CD4-positive, alpha-beta memory T cell (primary cell): ENCODE results near the gene SP140. TPM values are rescaled to one million over a fixed set of nuclear protein-coding genes. Genes with fewer than 3 reads are reported as not detected.

Experiments used
- CTCF ChIA-PET: fragments of 350-600 bp; sonication (Branson Sonifier 250); formaldehyde crosslinking; loops from one replicate; lab custom pipeline; 2021; ENCODE audit warnings: inconsistent platforms; ENCODE audit not compliant: partially characterized antibody; lab: Charles Lee
- POLR2A ChIA-PET: fragments of 350-600 bp; sonication (Branson Sonifier 250); formaldehyde crosslinking; loops from one replicate; lab custom pipeline; 2021; ENCODE audit not compliant: partially characterized antibody; lab: Charles Lee
- DNase-seq, 5 donors: peaks; one replicate each; pipeline versions ENCODE4 v3.0.0 to v3.0.0-alpha.2; 2020 to 2022; ENCODE audit warnings: mixed read lengths in 1 of 5
- H3K27ac ChIP-seq: one replicate; pipeline ENCODE4 v1.7.0; 2013; ENCODE audit warnings: low read depth, low read length
- H3K27me3 ChIP-seq: 2 replicates; pipeline ENCODE4 v1.7.0; 2013; ENCODE audit warnings: mild to moderate bottlenecking, low read length, moderate library complexity; ENCODE audit not compliant: insufficient read depth
- H3K36me3 ChIP-seq: 2 replicates; pipeline ENCODE4 v1.7.0; 2013; ENCODE audit warnings: mild to moderate bottlenecking, low read length, moderate library complexity; ENCODE audit not compliant: insufficient read depth
- H3K4me1 ChIP-seq: 2 replicates; pipeline ENCODE4 v1.7.0; 2013; ENCODE audit warnings: mild to moderate bottlenecking, low read length, moderate library complexity; ENCODE audit not compliant: insufficient read depth
- H3K4me3 ChIP-seq, 2 donors: one replicate each; pipeline ENCODE4 v1.7.0; 2013; ENCODE audit warnings: low read length in 2 of 2, mild to moderate bottlenecking in 1 of 2
- H3K9me3 ChIP-seq, 2 donors: one replicate each; pipeline ENCODE4 v1.7.0; 2013; ENCODE audit warnings: low read length in 2 of 2, control low read depth in 1 of 2; ENCODE audit not compliant: control insufficient read depth in 1 of 2
- H3K27ac Mint-ChIP-seq, 7 donors: one replicate each; pipeline ENCODE4 v1.8.0; 2020 to 2021; ENCODE audit warnings: mixed read lengths in 7 of 7, mild to moderate bottlenecking in 6 of 7, inconsistent platforms in 3 of 7, moderate library complexity in 3 of 7
- H3K27me3 Mint-ChIP-seq, 2 donors: one replicate each; pipeline ENCODE4 v1.8.0; 2020 to 2021; ENCODE audit warnings: mixed read lengths in 2 of 2
- H3K36me3 Mint-ChIP-seq, 2 donors: one replicate each; pipeline ENCODE4 v1.8.0; 2020 to 2021; ENCODE audit warnings: mixed read lengths in 2 of 2, inconsistent platforms in 1 of 2, mild to moderate bottlenecking in 1 of 2
- H3K4me1 Mint-ChIP-seq, 4 donors: one replicate each; pipeline ENCODE4 v1.8.0; 2020 to 2021; ENCODE audit warnings: mixed read lengths in 4 of 4, mild to moderate bottlenecking in 1 of 4
- H3K4me3 Mint-ChIP-seq, 8 donors: one replicate each; pipeline ENCODE4 v1.8.0; 2020 to 2021; ENCODE audit warnings: mixed read lengths in 8 of 8, mild to moderate bottlenecking in 7 of 8, moderate library complexity in 6 of 8, inconsistent platforms in 3 of 8
- H3K9me3 Mint-ChIP-seq, 8 donors: one replicate each; pipeline ENCODE4 v1.8.0; 2020 to 2021; ENCODE audit warnings: mixed read lengths in 8 of 8, mild to moderate bottlenecking in 5 of 8, inconsistent platforms in 3 of 8, moderate library complexity in 1 of 8
- intact Hi-C: fragments of 100-400 bp; cut with micrococcal nuclease; formaldehyde crosslinking; loops from one replicate; pipeline ENCODE4 v1.15.1; 2023
- polyA plus RNA-seq, 2 donors: library from polyadenylated mRNA; unstranded; fragments of 300-500 nt; fragmentation: Illumina TruSeq; gene quantifications; one replicate each; pipeline ENCODE4 v1.2.3, GENCODE V29; 2021
- total RNA-seq, 2 experiments: library from RNA; stranded (reverse); gene quantifications; one replicate each; pipeline ENCODE4 v1.2.3, GENCODE V29; 2021

The SP140 gene
- total and polyA plus RNA-seq, 4 experiments from 2014 or later = 18.0 to 79.3 (median 52.5) TPM

- no peaks in the 10 kb centered on the region for H3K36me3 ChIP-seq
- H3K4me3 Mint-ChIP-seq = peak overlapping the region; percentile 57 to 87 (median 82)
- H3K4me1 ChIP-seq = peaks cover 73% of the 10 kb centered on the region
- ChIA-PET POLR2A (interaction anchor here (1.0 to 2.8 kb wide), 22 partner anchors 9 to 463 kb away, joined by 3 to 50 read pairs (median 4); partner anchors contain the start of genes SP100, SP110, SP140 and SP140L), CTCF (interaction anchor here (1.0 to 1.4 kb wide), 2 partner anchors 17 to 100 kb away, joined by 3 read pairs; partner anchors contain the start of gene SP110)
- intact Hi-C loops = loop anchor here (1.0 to 5.0 kb wide), 5 partner anchors 8 to 283 kb away; partner anchors contain the start of genes SP140 and SP140L
- H3K4me1 Mint-ChIP-seq = peaks cover 58 to 92% (median 82%) of the 10 kb centered on the region in 4 donors
- peak; percentile 87 to 92 (median 87) for DNase-seq
- no peaks in the 10 kb centered on the region for H3K9me3 ChIP-seq
- H3K27ac ChIP-seq = peak overlapping the region; percentile 53
- H3K9me3 Mint-ChIP-seq = peaks cover 0 to 3% (median 0%) of the 10 kb centered on the region in 8 donors
- no peaks in the 10 kb centered on the region for H3K27me3 Mint-ChIP-seq
- H3K4me3 ChIP-seq = peak overlapping the region in 1 of 2 donors; percentile 27
- H3K27me3 ChIP-seq = no peaks in the 10 kb centered on the region
- peaks cover 13 to 17% of the 10 kb centered on the region in 2 donors for H3K36me3 Mint-ChIP-seq
- peak overlapping the region; percentile 74 to 95 (median 93) for H3K27ac Mint-ChIP-seq
These were observed 93.8 kb downstream of the SP140 start for GRCh38 chr2:230319211-230319862.

- Histone ChIP-seq H3K4me3 (no peak overlapping the region), H3K4me1 (peaks cover 80% of the 10 kb centered on the region), H3K9me3 (no peaks in the 10 kb centered on the region), H3K27me3 (no peaks in the 10 kb centered on the region), H3K36me3 (no peaks in the 10 kb centered on the region), H3K27ac (no peak overlapping the region)
- POLR2A ChIA-PET = interaction anchor here (1.0 to 1.1 kb wide), 2 partner anchors 26 to 95 kb away, joined by 3 to 7 read pairs; partner anchors contain the start of gene SP140
- H3K9me3 Mint-ChIP-seq = peaks cover 0 to 3% (median 0%) of the 10 kb centered on the region in 8 donors
- no peaks in the 10 kb centered on the region for H3K27me3 Mint-ChIP-seq
- H3K4me3 Mint-ChIP-seq = peak overlapping the region in 5 of 8 donors; percentile 32 to 66 (median 60)
- peak overlapping the region in 2 of 7 donors; percentile 50 to 80 for H3K27ac Mint-ChIP-seq
- CTCF ChIA-PET = interaction anchor here (1.4 to 1.7 kb wide), 2 partner anchors 9 to 12 kb away, joined by 3 to 4 read pairs; no protein-coding TSS in a partner anchor
- intact Hi-C loops = loop anchor here (10.0 kb wide), 1 partner anchor 396 kb away; the partner anchor contains the start of genes FBXO36 and TRIP12
- peaks cover 50 to 93% (median 83%) of the 10 kb centered on the region in 4 donors for H3K4me1 Mint-ChIP-seq
- no peak for DNase-seq
- H3K36me3 Mint-ChIP-seq = peaks cover 2 to 5% of the 10 kb centered on the region in 2 donors
These were observed 95.5 kb downstream of the SP140 start for GRCh38 chr2:230321031-230321430.

GRCh38 chr2:230322561-230323384 is 97.2 kb downstream of the SP140 start:
- Histone ChIP-seq H3K27ac (no peak overlapping the region), H3K27me3 (no peaks in the 10 kb centered on the region), H3K36me3 (no peaks in the 10 kb centered on the region), H3K4me1 (peaks cover 73% of the 10 kb centered on the region), H3K4me3 (no peak overlapping the region), H3K9me3 (no peaks in the 10 kb centered on the region)
- intact Hi-C loops = loop anchor here (10.0 kb wide), 1 partner anchor 398 kb away; the partner anchor contains the start of genes FBXO36 and TRIP12
- peaks cover 47 to 93% (median 78%) of the 10 kb centered on the region in 4 donors for H3K4me1 Mint-ChIP-seq
- H3K9me3 Mint-ChIP-seq = peaks cover 0 to 3% (median 0%) of the 10 kb centered on the region in 8 donors
- no peaks in the 10 kb centered on the region for H3K27me3 Mint-ChIP-seq
- ChIA-PET POLR2A (interaction anchor here (0.7 to 2.0 kb wide), 5 partner anchors 31 to 103 kb away, joined by 3 to 4 read pairs (median 4); partner anchors contain the start of gene SP110), CTCF (interaction anchor here (0.8 to 1.9 kb wide), 5 partner anchors 10 to 120 kb away, joined by 3 to 6 read pairs (median 4); no protein-coding TSS in a partner anchor)
- peak overlapping the region in 5 of 8 donors; percentile 5 to 66 (median 32) for H3K4me3 Mint-ChIP-seq
- DNase-seq = no peak
- peak overlapping the region in 5 of 7 donors; percentile 14 to 75 (median 57) for H3K27ac Mint-ChIP-seq
- peaks cover 8 to 9% of the 10 kb centered on the region in 2 donors for H3K36me3 Mint-ChIP-seq

GRCh38 chr2:230323385-230324106 is 98.0 kb downstream of the SP140 start:
- H3K36me3 Mint-ChIP-seq = peaks cover 8 to 9% of the 10 kb centered on the region in 2 donors
- H3K4me3 Mint-ChIP-seq = peak overlapping the region in 2 of 8 donors; percentile 6 to 57
- Histone ChIP-seq H3K4me1 (peaks cover 73% of the 10 kb centered on the region), H3K4me3 (no peak overlapping the region), H3K27ac (no peak overlapping the region), H3K27me3 (no peaks in the 10 kb centered on the region), H3K36me3 (no peaks in the 10 kb centered on the region), H3K9me3 (no peaks in the 10 kb centered on the region)
- no peak for DNase-seq
- intact Hi-C loops = loop anchor here (10.0 kb wide), 1 partner anchor 399 kb away; the partner anchor contains the start of genes FBXO36 and TRIP12
- peaks cover 42 to 90% (median 74%) of the 10 kb centered on the region in 4 donors for H3K4me1 Mint-ChIP-seq
- ChIA-PET CTCF (interaction anchor here (1.0 to 1.9 kb wide), 3 partner anchors 9 to 38 kb away, joined by 4 to 6 read pairs (median 5); no protein-coding TSS in a partner anchor), POLR2A (interaction anchor here (1.5 to 2.0 kb wide), 2 partner anchors 92 to 104 kb away, joined by 4 read pairs; partner anchors contain the start of gene SP110)
- peaks cover 0 to 3% (median 0%) of the 10 kb centered on the region in 8 donors for H3K9me3 Mint-ChIP-seq
- peak overlapping the region in 5 of 7 donors; percentile 18 to 90 (median 32) for H3K27ac Mint-ChIP-seq
- no peaks in the 10 kb centered on the region for H3K27me3 Mint-ChIP-seq

GRCh38 chr2:230324503-230324902 is 99.0 kb downstream of the SP140 start:
- H3K4me1 Mint-ChIP-seq = peaks cover 45 to 90% (median 75%) of the 10 kb centered on the region in 4 donors
- peak overlapping the region in 3 of 8 donors; percentile 12 to 85 (median 57) for H3K4me3 Mint-ChIP-seq
- DNase-seq = no peak
- peaks cover 73% of the 10 kb centered on the region for H3K4me1 ChIP-seq
- ChIA-PET CTCF (no interaction called here), POLR2A (interaction anchor here (1.5 kb wide), 1 partner anchor 91 kb away, joined by 4 read pairs; no protein-coding TSS in a partner anchor)
- H3K9me3 Mint-ChIP-seq = peaks cover 0 to 3% (median 0%) of the 10 kb centered on the region in 8 donors
- H3K27ac ChIP-seq = no peak overlapping the region
- H3K36me3 ChIP-seq = no peaks in the 10 kb centered on the region
- H3K27me3 ChIP-seq = no peaks in the 10 kb centered on the region
- peak overlapping the region in 1 of 7 donors; percentile 32 for H3K27ac Mint-ChIP-seq
- no peaks in the 10 kb centered on the region for H3K27me3 Mint-ChIP-seq
- H3K9me3 ChIP-seq = no peaks in the 10 kb centered on the region
- peaks cover 18% of the 10 kb centered on the region in 2 donors for H3K36me3 Mint-ChIP-seq
- intact Hi-C loops = loop anchor here (10.0 kb wide), 1 partner anchor 400 kb away; the partner anchor contains the start of genes FBXO36 and TRIP12
- H3K4me3 ChIP-seq = no peak overlapping the region
